ENCODE data around the gene SNCB. TPM values are rescaled to one million over a fixed set of nuclear protein-coding genes. Genes with fewer than 3 reads are reported as not detected.

The SNCB gene
- total and polyA plus RNA-seq, 2 of the 8 experiments (the other 6 are each of a cell fraction or from before 2014, with no cell fraction given), result 4.2 to 5.9 TPM

DNA sequence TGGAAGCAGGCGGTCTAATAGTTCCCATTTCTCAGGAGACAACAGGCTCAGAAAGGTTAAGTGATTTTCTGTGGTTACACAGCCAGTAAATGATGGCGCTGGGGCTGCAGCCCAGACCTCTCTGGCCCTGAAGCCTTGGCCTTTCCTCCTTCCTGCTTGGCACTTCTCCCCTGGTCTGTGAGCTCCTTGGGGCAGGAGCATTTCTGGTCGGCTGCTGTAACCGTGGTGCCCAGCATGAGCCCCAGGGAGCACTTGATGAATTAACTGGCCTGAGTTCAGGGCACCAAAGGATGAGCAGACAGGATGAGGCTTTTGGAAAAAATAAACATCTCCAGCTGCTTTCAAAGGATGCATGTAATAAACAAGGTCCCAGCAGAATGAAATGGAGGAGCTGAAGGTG is 51.0 kb downstream of the SNCB start:
- H3K27ac ChIP-seq (ENCODE audit: low read depth, low read length), result no peak overlapping the region
- no peak overlapping the region for H3K4me3 ChIP-seq (ENCODE audit: extremely low read depth in 1 of 4, insufficient read depth in 2 of 4, low read depth in 3 of 4, low read length in 4 of 4)
- H3K18ac ChIP-seq (ENCODE audit: extremely low read depth, low read length), result no peak overlapping the region
- no peak overlapping the region for H4K5ac ChIP-seq (ENCODE audit: insufficient read length, low read depth, low read length)
- TF ChIP-seq RAD21 (IDR thresholded peaks at IDR 0.05 in 1 of 2, conservative IDR thresholded peaks at IDR 0.05 in 1 of 2; ENCODE audit: low read depth in 2 of 2, low read length in 2 of 2), result no peak
- no peak for TF ChIP-seq RBBP5 (IDR thresholded peaks at IDR 0.05; ENCODE audit: borderline replicate concordance, low read depth, low read length)
- TF ChIP-seq JUND (IDR thresholded peaks at IDR 0.05; ENCODE audit: low read length), result no peak
- TF ChIP-seq, protein P1, sequence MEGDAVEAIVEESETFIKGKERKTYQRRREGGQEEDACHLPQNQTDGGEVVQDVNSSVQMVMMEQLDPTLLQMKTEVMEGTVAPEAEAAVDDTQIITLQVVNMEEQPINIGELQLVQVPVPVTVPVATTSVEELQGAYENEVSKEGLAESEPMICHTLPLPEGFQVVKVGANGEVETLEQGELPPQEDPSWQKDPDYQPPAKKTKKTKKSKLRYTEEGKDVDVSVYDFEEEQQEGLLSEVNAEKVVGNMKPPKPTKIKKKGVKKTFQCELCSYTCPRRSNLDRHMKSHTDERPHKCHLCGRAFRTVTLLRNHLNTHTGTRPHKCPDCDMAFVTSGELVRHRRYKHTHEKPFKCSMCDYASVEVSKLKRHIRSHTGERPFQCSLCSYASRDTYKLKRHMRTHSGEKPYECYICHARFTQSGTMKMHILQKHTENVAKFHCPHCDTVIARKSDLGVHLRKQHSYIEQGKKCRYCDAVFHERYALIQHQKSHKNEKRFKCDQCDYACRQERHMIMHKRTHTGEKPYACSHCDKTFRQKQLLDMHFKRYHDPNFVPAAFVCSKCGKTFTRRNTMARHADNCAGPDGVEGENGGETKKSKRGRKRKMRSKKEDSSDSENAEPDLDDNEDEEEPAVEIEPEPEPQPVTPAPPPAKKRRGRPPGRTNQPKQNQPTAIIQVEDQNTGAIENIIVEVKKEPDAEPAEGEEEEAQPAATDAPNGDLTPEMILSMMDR (IDR thresholded peaks at IDR 0.05; ENCODE audit: control extremely low read depth in 1 of 3, insufficient read depth in 1 of 3, low read depth in 1 of 3, low read length in 3 of 3), result no peak
- H3K27me3 ChIP-seq (replicated peaks in 1 of 4; ENCODE audit: control insufficient read depth in 3 of 4, extremely low read depth in 1 of 4, insufficient read depth in 3 of 4, low read length in 3 of 4), result no peaks in the 10 kb centered on the region; a peak in 1 of 7 replicates
- H3K79me1 ChIP-seq (ENCODE audit: low read depth, low read length), result no peaks in the 10 kb centered on the region
- no peak overlapping the region for H3K14ac ChIP-seq (ENCODE audit: insufficient read length)
- no peaks in the 10 kb centered on the region for H3K36me3 ChIP-seq (ENCODE audit: control insufficient read depth in 2 of 4, insufficient read depth in 4 of 4, low read length in 3 of 4)
- ChIA-PET POLR2A (ENCODE audit: partially characterized antibody) (interaction anchor here (1.7 kb wide), 1 partner anchor 42 kb away, joined by 4 read pairs; the partner anchor contains the start of gene RNF44), CTCF (ENCODE audit: partially characterized antibody) (interaction anchor here (0.8 to 4.2 kb wide), 23 partner anchors 8 to 87 kb away, joined by 3 to 27 read pairs (median 7); partner anchors contain the start of genes CDHR2 and RNF44)
- 88% methylated on average over 4 of the region's 4 CpGs; no CpG with 5 or more reads in 1 of the 2 experiments for WGBS, 2 experiments (ENCODE audit: extremely low coverage in 1 of 2, insufficient coverage in 1 of 2, insufficient read length in 1 of 2, insufficient replicate concordance in 2 of 2, low coverage in 1 of 2, low lambda C conversion rate in 2 of 2, missing lambda C conversion rate in 1 of 2)
- H3K79me2 ChIP-seq (ENCODE audit: control insufficient read depth in 1 of 2, insufficient read depth in 2 of 2, low read length in 2 of 2), result no peaks in the 10 kb centered on the region
- no peak overlapping the region for H2BK120ac ChIP-seq (replicated peaks; ENCODE audit: low read depth, low read length)
- DNase-seq (ENCODE audit: low read depth in 1 of 2, low spot score in 2 of 2) (no peak), FAIRE-seq (no peak)
- no peak overlapping the region for H2BK15ac ChIP-seq (ENCODE audit: low read length)
- no peak overlapping the region for H2BK20ac ChIP-seq (ENCODE audit: low read length)
- no peaks in the 10 kb centered on the region for H4K20me1 ChIP-seq (replicated peaks in 1 of 2; ENCODE audit: control insufficient read depth in 1 of 2, insufficient read depth in 2 of 2, low read length in 2 of 2)
- H3K23me2 ChIP-seq (ENCODE audit: low read depth, low read length), result no peaks in the 10 kb centered on the region
- no peak overlapping the region for H2BK5ac ChIP-seq (ENCODE audit: low read depth, low read length)
- no peak overlapping the region for H2AK5ac ChIP-seq (ENCODE audit: low read depth, low read length)
- H3K4me2 ChIP-seq (ENCODE audit: insufficient read depth in 1 of 2, low read depth in 2 of 2, low read length in 2 of 2), result no peak overlapping the region
- H2BK12ac ChIP-seq (ENCODE audit: low read depth, low read length), result no peak overlapping the region
- H3K56ac ChIP-seq (replicated peaks; ENCODE audit: insufficient read length, low read depth, low read length), result no peak overlapping the region
- peaks cover 0 to 3% of the 10 kb centered on the region in 2 experiments; a peak in 2 of 4 replicates for H3K9me3 ChIP-seq (ENCODE audit: insufficient read depth in 2 of 2, low read depth in 1 of 2, low read length in 1 of 2)
- H4K8ac ChIP-seq (ENCODE audit: extremely low read depth, insufficient read depth, low read length), result no peak overlapping the region; the same call in 1 of the 2 replicates
- no peak overlapping the region for H4K91ac ChIP-seq (replicated peaks; ENCODE audit: insufficient read length, low read length)
- no peak overlapping the region for H2AFZ ChIP-seq (ENCODE audit: low read length)
- peaks cover 0 to 2% (median under 1%) of the 10 kb centered on the region in 4 experiments; a peak in 1 of 7 replicates for H3K4me1 ChIP-seq (replicated peaks in 1 of 4; ENCODE audit: control insufficient read depth in 3 of 4, insufficient read depth in 4 of 4, low read length in 3 of 4)
- H3K4ac ChIP-seq (replicated peaks; ENCODE audit: insufficient read length, low read depth, low read length), result no peak overlapping the region
- H3K9ac ChIP-seq (replicated peaks in 1 of 4; ENCODE audit: extremely low read depth in 1 of 4, low read depth in 3 of 4, low read length in 3 of 4), result no peak overlapping the region
- H3K23ac ChIP-seq (ENCODE audit: insufficient read length), result no peak overlapping the region
